IPS-15b (cell line): ENCODE data around the gene CELF4.
A peak's percentile ranks its signal among the peaks of the same experiment; 100 is the strongest.

ENCODE experiments used
- H3K27me3 ChIP-seq: one replicate; pipeline ENCODE4 v1.6.1; 2013; ENCODE audit warnings: low read length; ENCODE audit not compliant: control insufficient read depth, insufficient read depth
- H3K36me3 ChIP-seq: one replicate; pipeline ENCODE4 v1.6.1; 2013; ENCODE audit warnings: low read length; ENCODE audit not compliant: control insufficient read depth, insufficient read depth
- H3K4me1 ChIP-seq: one replicate; pipeline ENCODE4 v1.6.1; 2013; ENCODE audit warnings: mild to moderate bottlenecking, low read length; ENCODE audit not compliant: control insufficient read depth, insufficient read depth
- H3K4me3 ChIP-seq: one replicate; pipeline ENCODE4 v1.5.1; 2013; ENCODE audit warnings: low read depth, low read length
- H3K9ac ChIP-seq: one replicate; pipeline ENCODE4 v1.6.1; 2013; ENCODE audit warnings: low read depth, mild to moderate bottlenecking, low read length
- H3K9me3 ChIP-seq: one replicate; pipeline ENCODE4 v1.6.1; 2013; ENCODE audit warnings: mild to moderate bottlenecking, low read length; ENCODE audit not compliant: control insufficient read depth, insufficient read depth

CELF4 gene

GRCh38 chr18:37286801-37287200 is 278.8 kb downstream of the CELF4 start:
- Histone ChIP-seq H3K36me3 (no peaks in the 10 kb centered on the region), H3K4me1 (no peaks in the 10 kb centered on the region), H3K27me3 (no peaks in the 10 kb centered on the region), H3K9ac (no peak overlapping the region), H3K4me3 (no peak overlapping the region), H3K9me3 (no peaks in the 10 kb centered on the region)

- no peak overlapping the region for H3K4me3 ChIP-seq
- H3K36me3 ChIP-seq, result no peaks in the 10 kb centered on the region
- H3K9me3 ChIP-seq, result no peaks in the 10 kb centered on the region
- H3K27me3 ChIP-seq, result no peaks in the 10 kb centered on the region
- H3K9ac ChIP-seq, result no peak overlapping the region
- no peaks in the 10 kb centered on the region for H3K4me1 ChIP-seq
These were observed 279.8 kb downstream of the CELF4 start for GRCh38 chr18:37285825-37286224.

- Histone ChIP-seq H3K9ac (no peak overlapping the region), H3K4me3 (no peak overlapping the region), H3K9me3 (no peaks in the 10 kb centered on the region), H3K27me3 (no peaks in the 10 kb centered on the region), H3K36me3 (no peaks in the 10 kb centered on the region), H3K4me1 (no peaks in the 10 kb centered on the region)
These were observed 281.3 kb downstream of the CELF4 start for GRCh38 chr18:37284260-37284659.

GRCh38 chr18:37282386-37283037 is 283.1 kb downstream of the CELF4 start:
- Histone ChIP-seq H3K27me3 (no peaks in the 10 kb centered on the region), H3K4me1 (no peaks in the 10 kb centered on the region), H3K9ac (no peak overlapping the region), H3K36me3 (no peaks in the 10 kb centered on the region), H3K4me3 (no peak overlapping the region), H3K9me3 (no peaks in the 10 kb centered on the region)

- Histone ChIP-seq H3K9ac (no peak overlapping the region), H3K27me3 (peaks cover 3% of the 10 kb centered on the region), H3K36me3 (no peaks in the 10 kb centered on the region), H3K4me3 (no peak overlapping the region), H3K9me3 (no peaks in the 10 kb centered on the region), H3K4me1 (no peaks in the 10 kb centered on the region)
These were observed 284.8 kb downstream of the CELF4 start for GRCh38 chr18:37280701-37281393.

- Histone ChIP-seq H3K9ac (no peak overlapping the region), H3K4me1 (peaks cover 2% of the 10 kb centered on the region), H3K36me3 (no peaks in the 10 kb centered on the region), H3K4me3 (no peak overlapping the region), H3K9me3 (no peaks in the 10 kb centered on the region), H3K27me3 (peaks cover 3% of the 10 kb centered on the region)
These were observed 287.8 kb downstream of the CELF4 start for GRCh38 chr18:37277804-37278203.

- Histone ChIP-seq H3K27me3 (peaks cover 3% of the 10 kb centered on the region), H3K9ac (no peak overlapping the region)
These were observed 289.3 kb downstream of the CELF4 start for GRCh38 chr18:37276111-37276890.

GRCh38 chr18:37275237-37275741 is 290.3 kb downstream of the CELF4 start:
- no peaks in the 10 kb centered on the region for H3K36me3 ChIP-seq
- H3K4me3 ChIP-seq, result peak overlapping the region; percentile 26
- H3K4me1 ChIP-seq, result peaks cover 2% of the 10 kb centered on the region

More at GRCh38 chr18:37276111-37276890, 289.3 kb downstream of the CELF4 start:
- Histone ChIP-seq H3K36me3 (no peaks in the 10 kb centered on the region), H3K9me3 (no peaks in the 10 kb centered on the region), H3K4me1 (peaks cover 2% of the 10 kb centered on the region), H3K4me3 (no peak overlapping the region)

GRCh38 chr18:37274309-37275236 is 291.0 kb downstream of the CELF4 start:
- H3K4me1 ChIP-seq, result peaks cover 2% of the 10 kb centered on the region
- no peaks in the 10 kb centered on the region for H3K9me3 ChIP-seq
- peak overlapping the region; percentile 26 for H3K4me3 ChIP-seq
- H3K27me3 ChIP-seq, result peaks cover 3% of the 10 kb centered on the region
- H3K9ac ChIP-seq, result no peak overlapping the region
- H3K36me3 ChIP-seq, result no peaks in the 10 kb centered on the region

More at GRCh38 chr18:37275237-37275741, 290.3 kb downstream of the CELF4 start:
- no peaks in the 10 kb centered on the region for H3K9me3 ChIP-seq
- peaks cover 3% of the 10 kb centered on the region for H3K27me3 ChIP-seq
- no peak overlapping the region for H3K9ac ChIP-seq

GRCh38 chr18:37272841-37273240 is 292.8 kb downstream of the CELF4 start:
- Histone ChIP-seq H3K4me3 (no peak overlapping the region), H3K4me1 (peaks cover 2% of the 10 kb centered on the region), H3K9me3 (no peaks in the 10 kb centered on the region), H3K27me3 (peaks cover 3% of the 10 kb centered on the region), H3K9ac (no peak overlapping the region), H3K36me3 (no peaks in the 10 kb centered on the region)

- Histone ChIP-seq H3K27me3 (peaks cover 3% of the 10 kb centered on the region), H3K4me3 (no peak overlapping the region), H3K9me3 (no peaks in the 10 kb centered on the region), H3K4me1 (peaks cover 2% of the 10 kb centered on the region), H3K9ac (no peak overlapping the region), H3K36me3 (no peaks in the 10 kb centered on the region)
These were observed 293.4 kb downstream of the CELF4 start for GRCh38 chr18:37272226-37272625.
